Nephron (organoid): ENCODE results near the gene ADARB2.
A peak's percentile ranks its signal among the peaks of the same experiment; 100 is the strongest.

Source experiments
- H3K27ac Mint-ChIP-seq, 3 experiments: 2 replicates each; pipeline ENCODE4 v1.8.0; 2020; ENCODE audit warnings: mixed read lengths in 3 of 3, mild to moderate bottlenecking in 2 of 3, moderate library complexity in 1 of 3
- H3K27me3 Mint-ChIP-seq: 2 replicates; pipeline ENCODE4 v1.8.0; 2021; ENCODE audit warnings: low read depth, mild to moderate bottlenecking, moderate library complexity, mixed read lengths
- H3K36me3 Mint-ChIP-seq: 2 replicates; pipeline ENCODE4 v1.8.0; 2020; ENCODE audit warnings: low read depth, mixed read lengths
- H3K4me1 Mint-ChIP-seq: 2 replicates; pipeline ENCODE4 v1.8.0; 2020; ENCODE audit warnings: mixed read lengths
- H3K4me3 Mint-ChIP-seq, 3 experiments: 2 replicates each; pipeline ENCODE4 v1.8.0; 2020; ENCODE audit warnings: mild to moderate bottlenecking in 3 of 3, mixed read lengths in 3 of 3, moderate library complexity in 2 of 3
- H3K9me3 Mint-ChIP-seq: 2 replicates; pipeline ENCODE4 v1.8.0; 2020; ENCODE audit warnings: mixed read lengths
- TF ChIP-seq, protein P1 (sequence below), 3 experiments: fragments of 200-600 bp; sonication (generic); IDR thresholded peaks; one replicate each; pipeline ENCODE4 v1.5.0; 2021; ENCODE audit warnings: antibody characterized with exemption in 3 of 3; ENCODE audit not compliant: unreplicated experiment in 3 of 3

ADARB2 gene

DNA sequence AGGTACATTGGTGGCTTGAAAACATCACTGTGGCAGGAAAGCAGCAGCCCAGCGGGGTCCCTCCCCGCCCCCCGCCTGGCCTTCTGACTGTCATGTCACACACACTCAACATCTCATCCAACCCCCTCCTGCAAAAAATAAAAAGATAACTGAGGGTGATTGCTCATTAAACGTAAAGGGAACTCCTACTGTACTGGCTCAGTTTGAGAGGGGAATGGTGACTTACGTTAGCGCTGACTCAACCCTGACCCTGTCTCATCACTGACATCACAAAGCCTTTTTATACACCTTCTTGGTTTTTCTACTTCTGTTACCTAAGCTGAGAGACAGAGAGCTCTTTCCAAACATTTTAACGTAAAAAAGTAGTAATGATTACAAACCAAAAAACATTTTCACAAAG is 48.8 kb downstream of the ADARB2 start:
- TF ChIP-seq, protein P1, sequence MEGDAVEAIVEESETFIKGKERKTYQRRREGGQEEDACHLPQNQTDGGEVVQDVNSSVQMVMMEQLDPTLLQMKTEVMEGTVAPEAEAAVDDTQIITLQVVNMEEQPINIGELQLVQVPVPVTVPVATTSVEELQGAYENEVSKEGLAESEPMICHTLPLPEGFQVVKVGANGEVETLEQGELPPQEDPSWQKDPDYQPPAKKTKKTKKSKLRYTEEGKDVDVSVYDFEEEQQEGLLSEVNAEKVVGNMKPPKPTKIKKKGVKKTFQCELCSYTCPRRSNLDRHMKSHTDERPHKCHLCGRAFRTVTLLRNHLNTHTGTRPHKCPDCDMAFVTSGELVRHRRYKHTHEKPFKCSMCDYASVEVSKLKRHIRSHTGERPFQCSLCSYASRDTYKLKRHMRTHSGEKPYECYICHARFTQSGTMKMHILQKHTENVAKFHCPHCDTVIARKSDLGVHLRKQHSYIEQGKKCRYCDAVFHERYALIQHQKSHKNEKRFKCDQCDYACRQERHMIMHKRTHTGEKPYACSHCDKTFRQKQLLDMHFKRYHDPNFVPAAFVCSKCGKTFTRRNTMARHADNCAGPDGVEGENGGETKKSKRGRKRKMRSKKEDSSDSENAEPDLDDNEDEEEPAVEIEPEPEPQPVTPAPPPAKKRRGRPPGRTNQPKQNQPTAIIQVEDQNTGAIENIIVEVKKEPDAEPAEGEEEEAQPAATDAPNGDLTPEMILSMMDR (IDR thresholded peaks at IDR 0.05; ENCODE audit: unreplicated experiment in 3 of 3), result no peak
- Mint-ChIP-seq H3K27ac (no peak overlapping the region), H3K27me3 (peaks cover 7% of the 10 kb centered on the region), H3K36me3 (no peaks in the 10 kb centered on the region), H3K9me3 (peaks cover 13% of the 10 kb centered on the region), H3K4me3 (no peak overlapping the region), H3K4me1 (peaks cover 9% of the 10 kb centered on the region)

DNA sequence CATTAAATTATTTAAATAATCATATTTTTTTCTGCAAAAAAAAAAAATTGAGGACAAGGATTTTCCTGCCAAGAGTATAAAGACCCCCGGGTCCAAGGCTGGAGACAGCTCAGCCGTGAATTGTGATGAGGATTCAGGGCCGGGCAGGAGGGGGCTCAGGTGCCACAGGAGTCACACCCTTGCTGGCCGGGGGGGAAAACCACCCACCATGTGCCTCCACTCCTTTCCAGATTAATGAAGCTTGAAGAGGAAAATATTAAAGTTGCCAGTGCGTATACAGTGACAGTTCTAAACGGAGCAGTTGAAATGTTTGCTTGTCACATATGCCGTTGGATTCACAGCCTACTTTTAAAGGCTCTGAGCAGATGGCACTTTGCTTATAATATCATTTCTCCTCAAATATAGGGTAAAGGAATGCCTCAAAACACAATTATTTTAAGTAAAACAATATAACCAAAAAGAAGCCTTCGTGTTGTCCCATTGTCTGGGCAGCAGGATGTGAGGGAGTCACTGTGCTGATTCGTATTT is 49.6 kb downstream of the ADARB2 start:
- peaks cover 7% of the 10 kb centered on the region for H3K27me3 Mint-ChIP-seq
- H3K4me1 Mint-ChIP-seq, result peaks cover 9% of the 10 kb centered on the region
- peaks cover 13% of the 10 kb centered on the region for H3K9me3 Mint-ChIP-seq
- H3K36me3 Mint-ChIP-seq, result no peaks in the 10 kb centered on the region
- TF ChIP-seq, protein P1 (IDR thresholded peaks at IDR 0.05; ENCODE audit: unreplicated experiment in 3 of 3), result no peak
- no peak overlapping the region for H3K27ac Mint-ChIP-seq
- H3K4me3 Mint-ChIP-seq, result no peak overlapping the region

DNA sequence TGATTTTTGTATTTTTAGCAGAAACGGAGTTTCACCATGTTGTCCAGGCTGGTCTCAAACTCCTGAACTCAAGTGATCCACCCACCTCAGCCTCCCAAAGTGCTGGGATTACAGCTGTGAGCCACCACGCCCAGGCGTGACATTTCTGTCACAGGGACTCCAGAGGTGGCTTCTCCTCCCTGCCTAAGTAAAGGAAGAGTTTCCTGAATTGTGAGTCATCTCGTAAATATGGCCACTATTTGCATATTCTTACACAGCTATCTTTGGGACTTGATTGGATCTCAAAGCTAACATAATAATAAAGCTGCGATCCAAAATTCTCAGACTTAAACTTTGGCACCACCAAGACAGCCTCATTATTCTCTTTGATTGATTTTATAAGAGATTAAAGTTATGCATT is 50.1 kb downstream of the ADARB2 start:
- H3K27ac Mint-ChIP-seq, result no peak overlapping the region
- TF ChIP-seq, protein P1 (IDR thresholded peaks at IDR 0.05; ENCODE audit: unreplicated experiment in 3 of 3), result no peak
- no peaks in the 10 kb centered on the region for H3K36me3 Mint-ChIP-seq
- H3K4me1 Mint-ChIP-seq, result peaks cover 9% of the 10 kb centered on the region
- peaks cover 13% of the 10 kb centered on the region for H3K9me3 Mint-ChIP-seq
- no peak overlapping the region for H3K4me3 Mint-ChIP-seq
- H3K27me3 Mint-ChIP-seq, result peaks cover 7% of the 10 kb centered on the region

DNA sequence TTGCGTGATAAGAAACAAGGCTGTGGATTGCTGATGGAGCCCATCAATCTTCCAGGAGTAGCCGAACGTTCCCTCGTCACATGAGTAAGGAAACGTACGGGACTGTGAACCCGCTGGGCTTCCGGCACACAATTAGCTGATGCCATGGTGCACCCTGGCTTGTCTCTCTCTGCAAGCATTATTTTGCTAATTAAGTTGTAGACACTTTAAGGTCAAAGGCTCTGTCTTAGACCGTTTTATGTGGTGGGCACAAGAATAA is 50.9 kb downstream of the ADARB2 start:
- peaks cover 7% of the 10 kb centered on the region for H3K27me3 Mint-ChIP-seq
- peak overlapping the region in 1 of 3 experiments; percentile 26 for H3K27ac Mint-ChIP-seq
- no peaks in the 10 kb centered on the region for H3K36me3 Mint-ChIP-seq

DNA sequence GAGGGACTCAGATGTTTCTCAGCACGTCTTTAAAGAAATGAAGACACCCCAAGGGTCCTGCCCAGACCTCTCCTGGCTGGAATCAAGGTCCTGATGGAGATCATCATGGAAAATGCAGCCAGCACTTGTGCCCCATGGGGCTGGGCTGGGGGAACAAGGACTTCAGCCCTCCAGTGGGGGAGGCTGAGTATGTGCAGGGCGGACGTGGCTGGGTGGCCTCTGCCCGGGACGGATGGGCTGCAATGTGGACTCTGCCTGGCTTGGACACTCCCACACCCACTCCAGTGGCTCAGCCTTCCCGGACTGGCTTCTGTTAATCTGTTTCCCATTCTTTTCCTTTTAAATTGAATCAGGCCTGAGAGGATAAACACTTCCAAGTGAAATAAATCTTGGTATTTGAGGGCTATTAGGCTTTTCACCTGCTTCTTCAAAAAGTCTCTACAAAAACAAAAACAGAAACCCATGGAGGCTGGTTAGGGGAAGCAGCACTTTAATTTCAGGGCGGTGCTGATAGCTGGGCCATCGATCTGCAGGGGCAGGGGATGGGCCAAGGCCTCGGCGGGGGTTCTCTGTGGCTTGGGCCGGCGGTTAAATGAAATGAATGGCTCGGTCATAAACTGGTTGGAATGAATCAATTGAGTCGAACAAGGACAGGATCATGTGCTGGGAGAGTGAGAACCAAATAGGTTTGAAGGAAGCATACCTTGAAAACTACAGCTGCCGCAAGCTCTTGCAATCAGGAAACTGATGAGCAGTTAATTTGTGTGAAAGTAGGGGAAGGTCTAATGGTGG is 51.4 kb downstream of the ADARB2 start:
- Mint-ChIP-seq H3K27me3 (peaks cover 9% of the 10 kb centered on the region), H3K4me3 (no peak overlapping the region), H3K27ac (peak overlapping the region in 1 of 3 experiments; percentile 26), H3K36me3 (no peaks in the 10 kb centered on the region), H3K4me1 (peaks cover 9% of the 10 kb centered on the region), H3K9me3 (peaks cover 13% of the 10 kb centered on the region)
- TF ChIP-seq, protein P1 (IDR thresholded peaks at IDR 0.05; ENCODE audit: unreplicated experiment in 3 of 3), result no peak

More for the DNA sequence above, 50.9 kb downstream of the ADARB2 start:
- peaks cover 13% of the 10 kb centered on the region for H3K9me3 Mint-ChIP-seq
- peaks cover 9% of the 10 kb centered on the region for H3K4me1 Mint-ChIP-seq
- TF ChIP-seq, protein P1 (IDR thresholded peaks at IDR 0.05; ENCODE audit: unreplicated experiment in 3 of 3), result no peak
- no peak overlapping the region for H3K4me3 Mint-ChIP-seq

DNA sequence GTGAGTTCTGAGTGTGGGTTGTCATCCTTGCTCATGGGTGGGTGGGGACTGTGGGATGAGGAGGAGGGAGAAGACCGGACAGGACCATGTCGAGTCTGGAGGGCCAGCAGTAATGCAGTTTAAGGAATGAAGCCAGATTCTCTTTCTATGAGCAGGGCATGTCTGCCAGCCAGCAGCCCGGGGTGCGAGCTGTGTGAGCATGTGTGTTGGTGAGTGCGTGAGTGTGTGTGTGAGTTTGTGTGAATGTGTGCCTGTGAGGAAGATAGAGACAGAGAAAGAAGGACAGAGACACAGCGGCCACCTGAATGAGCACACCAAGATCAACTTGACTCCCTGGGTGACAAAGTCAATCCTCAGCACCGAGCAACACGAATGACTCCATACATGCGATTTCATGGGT is 52.3 kb downstream of the ADARB2 start:
- Mint-ChIP-seq H3K36me3 (no peaks in the 10 kb centered on the region), H3K9me3 (peaks cover 13% of the 10 kb centered on the region), H3K27me3 (peaks cover 16% of the 10 kb centered on the region), H3K27ac (no peak overlapping the region), H3K4me1 (peaks cover 9% of the 10 kb centered on the region), H3K4me3 (no peak overlapping the region)
- TF ChIP-seq, protein P1 (IDR thresholded peaks at IDR 0.05; ENCODE audit: unreplicated experiment in 3 of 3), result no peak
